ENCODE results near the gene PRKACG.
"Not testable (repeated sequence)": the region's sequence is repeated elsewhere in the genome, so short reads cannot be mapped to it uniquely, and the experiment has no call there.

GRCh38 chr9:68986949-68987348 is 27.0 kb downstream of the PRKACG start:
- not testable (repeated sequence) for TF ChIP-seq POLR2AphosphoS5 (IDR thresholded peaks at IDR 0.05; ENCODE audit: borderline replicate concordance, low read depth, low read length); EZH2 (IDR thresholded peaks at IDR 0.05)

Data from SK-N-MC (cell line).